SK-N-SH treated with all-trans-retinoic acid at 6 μM for 48 hours (cell line): Measurements from ENCODE around the gene MMS22L.

Experiments
- ATAC-seq: fragments of 200-7000 bp; cut with Tn5 transposase; 3 replicates; pipeline ENCODE4 v1.9.1; 2020; ENCODE audit warnings: mild to moderate bottlenecking, moderate library complexity
- ARNTL ChIP-seq: fragments of 450-650 bp; formaldehyde crosslinking; IDR thresholded peaks from 2 replicates; pipeline ENCODE4 v1.5.0; 2020; ENCODE audit warnings: low read depth, mild to moderate bottlenecking, moderate library complexity, borderline replicate concordance
- BACH2 ChIP-seq: fragments of 250-450 bp; sonication (Bioruptor Pico); IDR thresholded peaks from 2 replicates; pipeline ENCODE4 v1.9.0; 2021; ENCODE audit warnings: mild to moderate bottlenecking, borderline replicate concordance
- CSDC2 ChIP-seq: fragments of 250-450 bp; sonication (Bioruptor Pico); IDR thresholded peaks from 2 replicates; pipeline ENCODE4 v1.5.0; 2020; ENCODE audit warnings: mild to moderate bottlenecking, moderate library complexity
- CSRNP3 ChIP-seq: fragments of 250-450 bp; sonication (Bioruptor Pico); IDR thresholded peaks from 2 replicates; pipeline ENCODE4 v1.5.1; 2021; ENCODE audit warnings: mild to moderate bottlenecking, moderate library complexity
- ESRRG ChIP-seq: fragments of 250-450 bp; sonication (Bioruptor Pico); IDR thresholded peaks from 2 replicates; pipeline ENCODE4 v1.6.1; 2021; ENCODE audit warnings: mild to moderate bottlenecking
- ISL1 ChIP-seq: fragments of 250-450 bp; sonication (Bioruptor Pico); IDR thresholded peaks from 2 replicates; pipeline ENCODE4 v2.1.2; 2022; ENCODE audit warnings: mild to moderate bottlenecking, moderate library complexity
- OSR1 ChIP-seq: fragments of 250-450 bp; sonication (Bioruptor Pico); IDR thresholded peaks from 2 replicates; pipeline ENCODE4 v1.8.0; 2022; ENCODE audit warnings: moderate library complexity, mild to moderate bottlenecking, inconsistent platforms
- PATZ1 ChIP-seq: fragments of 250-450 bp; sonication (Bioruptor Pico); IDR thresholded peaks from 2 replicates; pipeline ENCODE4 v1.8.0; 2020; ENCODE audit warnings: mild to moderate bottlenecking, moderate library complexity, borderline replicate concordance
- PPARA ChIP-seq: fragments of 250-450 bp; sonication (Bioruptor Pico); IDR thresholded peaks from 2 replicates; pipeline ENCODE4 v1.5.0; 2020; ENCODE audit warnings: mild to moderate bottlenecking, borderline replicate concordance
- RARB ChIP-seq: fragments of 250-450 bp; sonication (Bioruptor Pico); IDR thresholded peaks from 2 replicates; pipeline ENCODE4 v1.8.0; 2021; ENCODE audit warnings: mild to moderate bottlenecking, moderate library complexity
- SNAI2 ChIP-seq: fragments of 250-450 bp; sonication (Bioruptor Pico); IDR thresholded peaks from 2 replicates; pipeline ENCODE4 v1.5.0; 2020; ENCODE audit warnings: mild to moderate bottlenecking, moderate library complexity
- TCF4 ChIP-seq: fragments of 250-450 bp; sonication (Bioruptor Pico); IDR thresholded peaks from 2 replicates; pipeline ENCODE4 v1.8.0; 2021; ENCODE audit warnings: mild to moderate bottlenecking, moderate library complexity, borderline replicate concordance
- TOX ChIP-seq: fragments of 250-450 bp; sonication (Bioruptor Pico); IDR thresholded peaks from 2 replicates; pipeline ENCODE4 v1.8.0; 2021; ENCODE audit warnings: mild to moderate bottlenecking, moderate library complexity, borderline replicate concordance
- TSHZ2 ChIP-seq: fragments of 250-450 bp; sonication (Bioruptor Pico); IDR thresholded peaks from 2 replicates; pipeline ENCODE4 v1.5.0; 2020; ENCODE audit warnings: mild to moderate bottlenecking, moderate library complexity
- ZC3H10 ChIP-seq: fragments of 250-450 bp; sonication (Bioruptor Pico); IDR thresholded peaks from 2 replicates; pipeline ENCODE4 v1.5.1; 2021; ENCODE audit warnings: mild to moderate bottlenecking, moderate library complexity
- ZFP30 ChIP-seq: fragments of 450-650 bp; formaldehyde crosslinking; IDR thresholded peaks from 2 replicates; pipeline ENCODE4 v1.5.0; 2022; ENCODE audit warnings: mild to moderate bottlenecking, moderate library complexity
- ZNF565 ChIP-seq: fragments of 450-650 bp; formaldehyde crosslinking; conservative IDR thresholded peaks from 2 replicates; pipeline ENCODE4 v1.5.0; 2020; ENCODE audit warnings: low read depth, mild to moderate bottlenecking, moderate library complexity
- ZNF70 ChIP-seq: fragments of 450-650 bp; formaldehyde crosslinking; IDR thresholded peaks from 2 replicates; pipeline ENCODE4 v1.5.0; 2020; ENCODE audit warnings: mild to moderate bottlenecking, moderate library complexity
- ZNF8 ChIP-seq: fragments of 450-650 bp; formaldehyde crosslinking; IDR thresholded peaks from 2 replicates; pipeline ENCODE4 v1.5.0; 2020; ENCODE audit warnings: mild to moderate bottlenecking, moderate library complexity
- TF ChIP-seq, protein P1 (sequence below): fragments of 250-450 bp; sonication (Bioruptor Pico); IDR thresholded peaks from 2 replicates; pipeline ENCODE4 v1.8.0; 2021; ENCODE audit warnings: low read depth, mild to moderate bottlenecking, moderate library complexity, borderline replicate concordance

Gene MMS22L

GRCh38 chr6:97203343-97203742, 79.7 kb downstream of the MMS22L start:
- TF ChIP-seq TCF4 (CRISPR knock-in tag) = no peak
- TF ChIP-seq ESRRG (CRISPR knock-in tag) = no peak
- no peak for TF ChIP-seq ARNTL (CRISPR knock-in tag)
- TF ChIP-seq CSRNP3 (CRISPR knock-in tag) = no peak
- no peak for TF ChIP-seq ZNF8 (CRISPR knock-in tag)
- TF ChIP-seq TOX = no peak
- TF ChIP-seq ZFP30 = no peak
- TF ChIP-seq CSDC2 = no peak
- no peak for TF ChIP-seq BACH2 (CRISPR knock-in tag)
- TF ChIP-seq ZNF70 (CRISPR knock-in tag) = no peak
- TF ChIP-seq OSR1 = no peak
- no peak for TF ChIP-seq SNAI2 (CRISPR knock-in tag)
- TF ChIP-seq TSHZ2 (CRISPR knock-in tag) = no peak
- no peak for ATAC-seq

- no peak for ATAC-seq
- TF ChIP-seq PATZ1 (CRISPR knock-in tag) = no peak
- no peak for TF ChIP-seq ZNF70 (CRISPR knock-in tag)
These were observed 84.9 kb downstream of the MMS22L start for GRCh38 chr6:97198046-97198565.

- ATAC-seq = no peak
- no peak for TF ChIP-seq BACH2 (CRISPR knock-in tag)
- no peak for TF ChIP-seq CSDC2
- TF ChIP-seq CSRNP3 (CRISPR knock-in tag) = no peak
- TF ChIP-seq ZNF70 (CRISPR knock-in tag) = no peak
- no peak for TF ChIP-seq TSHZ2 (CRISPR knock-in tag)
- no peak for TF ChIP-seq PATZ1 (CRISPR knock-in tag)
- no peak for TF ChIP-seq TOX
- no peak for TF ChIP-seq ARNTL (CRISPR knock-in tag)
- TF ChIP-seq, protein P1, sequence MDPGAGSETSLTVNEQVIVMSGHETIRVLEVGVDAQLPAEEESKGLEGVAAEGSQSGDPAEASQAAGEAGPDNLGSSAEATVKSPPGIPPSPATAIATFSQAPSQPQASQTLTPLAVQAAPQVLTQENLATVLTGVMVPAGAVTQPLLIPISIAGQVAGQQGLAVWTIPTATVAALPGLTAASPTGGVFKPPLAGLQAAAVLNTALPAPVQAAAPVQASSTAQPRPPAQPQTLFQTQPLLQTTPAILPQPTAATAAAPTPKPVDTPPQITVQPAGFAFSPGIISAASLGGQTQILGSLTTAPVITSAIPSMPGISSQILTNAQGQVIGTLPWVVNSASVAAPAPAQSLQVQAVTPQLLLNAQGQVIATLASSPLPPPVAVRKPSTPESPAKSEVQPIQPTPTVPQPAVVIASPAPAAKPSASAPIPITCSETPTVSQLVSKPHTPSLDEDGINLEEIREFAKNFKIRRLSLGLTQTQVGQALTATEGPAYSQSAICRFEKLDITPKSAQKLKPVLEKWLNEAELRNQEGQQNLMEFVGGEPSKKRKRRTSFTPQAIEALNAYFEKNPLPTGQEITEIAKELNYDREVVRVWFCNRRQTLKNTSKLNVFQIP (CRISPR knock-in tag) = no peak
- TF ChIP-seq ZNF8 (CRISPR knock-in tag) = no peak
- TF ChIP-seq RARB (CRISPR knock-in tag) = no peak
- no peak for TF ChIP-seq PPARA
- no peak for TF ChIP-seq ZC3H10 (CRISPR knock-in tag)
- no peak for TF ChIP-seq ZNF565 (CRISPR knock-in tag)
- TF ChIP-seq OSR1 = no peak
- no peak for TF ChIP-seq ISL1
- TF ChIP-seq, all 23 proteins: peak for 0
These were observed 87.9 kb downstream of the MMS22L start for GRCh38 chr6:97195117-97195516.
